Esophagus squamous epithelium (tissue), 4 donors: ENCODE measurements around the gene G0S2.

ENCODE experiments used
- CTCF ChIP-seq, 6 experiments: fragments of 450-650 bp in 4 of 6; fragments of 200-600 bp in 2 of 6; sonication (generic) in 2 of 6; IDR thresholded peaks; one replicate each; pipeline ENCODE4 v1.5.1; 2016 to 2019; ENCODE audit warnings: antibody characterized with exemption in 6 of 6, mild to moderate bottlenecking in 4 of 6, moderate library complexity in 4 of 6
- POLR2A ChIP-seq, 4 donors: fragments of 450-650 bp; IDR thresholded peaks; one replicate each; pipeline ENCODE4 v1.6.1; 2017; ENCODE audit warnings: antibody characterized with exemption in 4 of 4, mild to moderate bottlenecking in 4 of 4, moderate library complexity in 3 of 4

DNA sequence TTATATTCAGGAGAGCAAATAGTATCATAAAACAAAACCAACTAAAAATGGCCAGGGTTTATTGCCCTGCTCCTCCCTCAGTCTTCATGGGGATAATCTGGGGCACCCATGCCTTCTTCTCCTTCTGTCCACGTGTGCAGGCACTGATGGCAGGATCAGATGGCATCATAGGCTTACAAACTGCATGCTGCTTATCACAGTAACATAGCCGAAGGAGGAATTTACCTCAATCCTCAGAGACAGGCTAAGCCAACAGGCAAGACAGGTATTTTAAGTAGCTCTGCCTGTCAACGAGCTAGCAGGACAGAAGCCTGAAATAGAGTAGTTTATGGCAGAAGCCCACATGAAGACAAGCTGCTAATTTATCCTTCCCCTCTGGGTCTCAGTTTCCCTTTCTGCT is 32.4 kb upstream of the G0S2 start:
- no peak for TF ChIP-seq CTCF (IDR thresholded peaks at IDR 0.05)
- no peak for TF ChIP-seq POLR2A (IDR thresholded peaks at IDR 0.05)
